GM13976 (cell line): ENCODE results near the gene RHOF.

Experiments used
- DNase-seq: peaks from one replicate; pipeline ENCODE4 v3.0.0; 2012; ENCODE audit warnings: low spot score
- in situ Hi-C: fragments of 300-500 bp; cut with MboI; formaldehyde crosslinking; loops from one replicate; pipeline ENCODE4 v1.12.0; 2022; ENCODE audit warnings: low sequenced_read_pairs, mixed read lengths, inconsistent platforms; ENCODE audit not compliant: unreplicated experiment
- TF ChIP-seq, protein P1 (sequence below): IDR thresholded peaks from 2 replicates; pipeline ENCODE4 v1.5.1; 2012; ENCODE audit warnings: borderline replicate concordance, mild to moderate bottlenecking; ENCODE audit not compliant: insufficient read depth; ENCODE audit errors: extremely low read depth, missing control alignments, control extremely low read depth

Gene RHOF

GRCh38 chr12:121826318-121827150 lies 33.0 kb upstream of the RHOF start:
- DNase-seq: no peak
- TF ChIP-seq, protein P1, sequence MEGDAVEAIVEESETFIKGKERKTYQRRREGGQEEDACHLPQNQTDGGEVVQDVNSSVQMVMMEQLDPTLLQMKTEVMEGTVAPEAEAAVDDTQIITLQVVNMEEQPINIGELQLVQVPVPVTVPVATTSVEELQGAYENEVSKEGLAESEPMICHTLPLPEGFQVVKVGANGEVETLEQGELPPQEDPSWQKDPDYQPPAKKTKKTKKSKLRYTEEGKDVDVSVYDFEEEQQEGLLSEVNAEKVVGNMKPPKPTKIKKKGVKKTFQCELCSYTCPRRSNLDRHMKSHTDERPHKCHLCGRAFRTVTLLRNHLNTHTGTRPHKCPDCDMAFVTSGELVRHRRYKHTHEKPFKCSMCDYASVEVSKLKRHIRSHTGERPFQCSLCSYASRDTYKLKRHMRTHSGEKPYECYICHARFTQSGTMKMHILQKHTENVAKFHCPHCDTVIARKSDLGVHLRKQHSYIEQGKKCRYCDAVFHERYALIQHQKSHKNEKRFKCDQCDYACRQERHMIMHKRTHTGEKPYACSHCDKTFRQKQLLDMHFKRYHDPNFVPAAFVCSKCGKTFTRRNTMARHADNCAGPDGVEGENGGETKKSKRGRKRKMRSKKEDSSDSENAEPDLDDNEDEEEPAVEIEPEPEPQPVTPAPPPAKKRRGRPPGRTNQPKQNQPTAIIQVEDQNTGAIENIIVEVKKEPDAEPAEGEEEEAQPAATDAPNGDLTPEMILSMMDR: no peak
- in situ Hi-C loops: no loop called here

GRCh38 chr12:121825041-121825523 lies 31.6 kb upstream of the RHOF start:
- TF ChIP-seq, protein P1: no peak
- DNase-seq: no peak
- in situ Hi-C loops: no loop called here

- in situ Hi-C loops: no loop called here
- TF ChIP-seq, protein P1: no peak
- no peak for DNase-seq
Measured at GRCh38 chr12:121823727-121824115, 30.2 kb upstream of the RHOF start.

DNA sequence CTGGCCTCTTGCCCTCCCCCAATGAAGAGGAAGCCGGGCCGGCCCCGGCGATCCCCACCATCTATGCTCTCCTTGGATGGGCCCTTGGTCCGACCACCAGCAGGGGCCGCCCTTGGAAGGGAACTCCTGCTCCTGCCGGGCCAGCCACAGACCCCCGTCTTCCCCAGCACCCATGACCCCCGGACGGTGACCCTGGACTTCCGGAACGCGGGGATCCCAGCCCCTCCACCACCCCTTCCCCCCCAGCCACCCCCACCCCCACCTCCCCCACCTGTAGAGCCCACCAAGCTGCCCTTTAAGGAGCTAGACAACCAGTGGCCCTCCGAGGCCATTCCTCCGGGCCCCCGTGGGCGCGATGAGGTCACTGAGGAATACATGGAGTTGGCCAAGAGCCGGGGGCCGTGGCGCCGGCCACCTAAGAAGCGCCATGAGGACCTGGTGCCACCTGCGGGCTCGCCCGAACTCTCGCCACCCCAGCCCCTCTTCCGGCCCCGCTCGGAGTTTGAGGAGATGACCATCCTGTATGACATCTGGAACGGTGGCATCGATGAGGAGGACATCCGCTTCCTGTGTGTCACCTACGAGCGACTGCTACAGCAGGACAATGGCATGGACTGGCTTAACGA lies 29.7 kb upstream of the RHOF start:
- TF ChIP-seq, protein P1: no peak
- in situ Hi-C loops: no loop called here
- no peak for DNase-seq

DNA sequence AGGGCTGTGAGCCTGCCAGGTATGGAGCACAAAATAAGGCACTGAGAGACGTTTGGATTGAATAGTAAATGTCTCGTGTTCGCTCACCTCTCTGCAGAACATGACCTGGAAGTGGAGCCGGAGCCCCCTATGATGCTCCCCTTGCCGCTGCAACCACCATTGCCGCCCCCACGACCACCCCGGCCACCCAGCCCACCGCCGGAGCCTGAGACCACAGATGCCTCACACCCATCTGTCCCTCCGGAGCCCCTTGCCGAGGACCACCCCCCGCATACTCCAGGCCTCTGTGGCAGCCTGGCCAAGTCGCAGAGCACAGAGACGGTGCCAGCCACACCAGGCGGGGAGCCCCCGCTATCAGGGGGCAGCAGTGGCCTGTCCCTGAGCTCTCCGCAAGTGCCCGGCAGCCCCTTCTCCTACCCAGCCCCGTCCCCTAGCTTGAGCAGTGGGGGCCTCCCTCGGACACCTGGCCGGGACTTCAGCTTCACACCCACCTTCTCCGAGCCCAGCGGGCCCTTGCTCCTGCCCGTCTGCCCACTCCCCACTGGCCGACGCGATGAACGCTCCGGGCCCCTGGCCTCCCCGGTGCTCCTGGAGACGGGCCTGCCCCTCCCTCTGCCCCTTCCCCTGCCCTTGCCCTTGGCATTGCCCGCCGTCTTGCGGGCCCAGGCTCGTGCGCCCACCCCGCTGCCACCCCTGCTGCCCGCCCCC lies 29.1 kb upstream of the RHOF start:
- TF ChIP-seq, protein P1: no peak
- in situ Hi-C loops: no loop called here
- no peak for DNase-seq

DNA sequence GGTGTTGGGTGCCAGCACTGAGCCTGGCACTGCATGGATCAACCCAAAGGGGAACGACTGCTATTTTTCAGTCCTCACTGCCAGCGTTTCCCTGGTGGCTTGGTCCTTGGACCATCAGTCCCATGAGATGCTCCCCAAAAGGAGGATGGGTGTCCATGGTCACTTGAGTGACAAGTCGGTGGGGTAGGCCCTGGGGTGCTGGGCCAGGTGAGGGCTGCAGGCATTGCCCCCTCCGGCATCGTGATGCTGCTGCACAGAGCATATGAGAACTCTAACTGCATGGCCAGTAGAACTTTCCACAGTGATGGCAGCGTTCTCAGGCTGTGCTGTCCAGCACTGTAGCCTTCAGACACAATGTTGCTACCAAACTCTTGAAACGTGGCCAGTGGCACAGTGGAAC lies 26.6 kb upstream of the RHOF start:
- TF ChIP-seq, protein P1: no peak
- no peak for DNase-seq
- in situ Hi-C loops: no loop called here
